IMR-90 (cell line): ENCODE data around the gene PAX5. TPM values are rescaled to one million over a fixed set of nuclear protein-coding genes. Genes with fewer than 3 reads are reported as not detected.

Experiments used
- ATAC-seq: fragments of 200-7000 bp; cut with Tn5 transposase; 2 replicates; pipeline ENCODE4 v1.9.1; 2020; ENCODE audit warnings: low read depth, mild to moderate bottlenecking, moderate library complexity
- BruUV-seq: library from RNA; stranded (reverse); fragments of 400-500 nt; replicated peaks from 2 replicates; lab custom pipeline; 2021; lab: Mats Ljungman, UMichigan
- CTCF ChIA-PET: fragments of 300-600 bp; formaldehyde crosslinking; extraction: SDS; loops from one replicate; lab custom pipeline; 2021; ENCODE audit warnings: antibody characterized with exemption; lab: Yijun Ruan, JAX
- POLR2A ChIA-PET: fragments of 300-600 bp; sonication (Branson Sonifier 250); formaldehyde crosslinking; loops from one replicate; lab custom pipeline; 2022; ENCODE audit warnings: antibody characterized with exemption; ENCODE audit not compliant: unreplicated experiment; lab: Charles Lee
- DNase-seq: peaks from one replicate; pipeline ENCODE4 v3.0.0; 2013
- H2AFZ ChIP-seq: replicated peaks from 2 replicates; pipeline ENCODE3; 2013; ENCODE audit warnings: low read length, mild to moderate bottlenecking; ENCODE audit not compliant: poor library complexity
- H2AK5ac ChIP-seq: 2 replicates; pipeline ENCODE4 v1.6.1; 2013; ENCODE audit warnings: low read depth, low read length, inconsistent platforms
- H2AK9ac ChIP-seq: replicated peaks from 2 replicates; pipeline ENCODE3; 2013; ENCODE audit warnings: mild to moderate bottlenecking, low read depth, low read length, moderate library complexity; ENCODE audit not compliant: poor library complexity
- H2BK120ac ChIP-seq: 2 replicates; pipeline ENCODE4 v1.6.1; 2013; ENCODE audit warnings: low read depth, low read length, inconsistent platforms
- H2BK15ac ChIP-seq: 3 replicates; pipeline ENCODE4 v1.6.1; 2013; ENCODE audit warnings: low read depth, low read length, inconsistent platforms
- H2BK20ac ChIP-seq: 2 replicates; pipeline ENCODE4 v1.6.1; 2013; ENCODE audit warnings: low read depth, mild to moderate bottlenecking, inconsistent platforms, low read length, moderate library complexity
- H2BK5ac ChIP-seq: 2 replicates; pipeline ENCODE4 v1.6.1; 2013; ENCODE audit warnings: mild to moderate bottlenecking, low read depth, low read length, inconsistent platforms; ENCODE audit not compliant: poor library complexity, severe bottlenecking
- H3K14ac ChIP-seq: replicated peaks from 2 replicates; pipeline ENCODE4 v1.6.1; 2013; ENCODE audit warnings: low read depth, low read length, inconsistent platforms
- H3K18ac ChIP-seq: 2 replicates; pipeline ENCODE4 v1.6.1; 2013; ENCODE audit warnings: low read depth, low read length, control low read depth
- H3K23ac ChIP-seq: 2 replicates; pipeline ENCODE4 v1.6.1; 2013; ENCODE audit warnings: low read depth, low read length, inconsistent platforms
- H3K27ac ChIP-seq: 2 replicates; pipeline ENCODE4 v1.5.1; 2013; ENCODE audit warnings: mild to moderate bottlenecking, control low read depth, low read length; ENCODE audit not compliant: insufficient read depth
- H3K27me3 ChIP-seq: 2 replicates; pipeline ENCODE4 v1.6.1; 2013; ENCODE audit warnings: low read length; ENCODE audit not compliant: control insufficient read depth, insufficient read depth
- H3K36me3 ChIP-seq: 2 replicates; pipeline ENCODE4 v1.6.1; 2013; ENCODE audit warnings: low read length, mixed read lengths; ENCODE audit not compliant: control insufficient read depth, insufficient read depth
- H3K4ac ChIP-seq: 2 replicates; pipeline ENCODE4 v1.6.1; 2013; ENCODE audit warnings: low read depth, low read length, inconsistent platforms
- H3K4me1 ChIP-seq: 2 replicates; pipeline ENCODE4 v1.6.1; 2013; ENCODE audit warnings: low read length, mixed read lengths; ENCODE audit not compliant: control insufficient read depth, insufficient read depth
- H3K4me2 ChIP-seq: 2 replicates; pipeline ENCODE4 v1.6.1; 2013; ENCODE audit warnings: low read depth, mild to moderate bottlenecking, control low read depth, low read length, moderate library complexity
- H3K4me3 ChIP-seq: 2 replicates; pipeline ENCODE4 v1.5.1; 2013; ENCODE audit warnings: low read depth, mild to moderate bottlenecking, control low read depth, low read length, moderate library complexity; ENCODE audit not compliant: insufficient read depth
- H3K56ac ChIP-seq: 2 replicates; pipeline ENCODE4 v1.6.1; 2013; ENCODE audit warnings: low read length, inconsistent platforms; ENCODE audit not compliant: insufficient read depth; ENCODE audit errors: extremely low read depth
- H3K79me1 ChIP-seq, 2 experiments: 2 replicates each; pipeline ENCODE4 v1.6.1; 2013; ENCODE audit warnings: low read length in 2 of 2, inconsistent platforms in 1 of 2, low read depth in 1 of 2
- H3K9ac ChIP-seq: 2 replicates; pipeline ENCODE4 v1.6.1; 2013; ENCODE audit warnings: low read depth, low read length, control low read depth
- H3K9me1 ChIP-seq: 2 replicates; pipeline ENCODE4 v1.6.1; 2013; ENCODE audit warnings: low read length, inconsistent platforms; ENCODE audit not compliant: insufficient read depth
- H3K9me3 ChIP-seq: 2 replicates; pipeline ENCODE4 v1.6.1; 2013; ENCODE audit warnings: low read length; ENCODE audit not compliant: control insufficient read depth, insufficient read depth
- H4K20me1 ChIP-seq: 2 replicates; pipeline ENCODE4 v1.6.1; 2013; ENCODE audit warnings: low read length, inconsistent platforms; ENCODE audit not compliant: insufficient read depth
- H4K5ac ChIP-seq: 2 replicates; pipeline ENCODE4 v1.6.1; 2013; ENCODE audit warnings: mild to moderate bottlenecking, low read depth, low read length, control low read depth
- H4K8ac ChIP-seq, 2 experiments: 2 replicates each; pipeline ENCODE4 v1.6.1; 2013; ENCODE audit warnings: low read depth in 2 of 2, low read length in 2 of 2, control low read depth in 1 of 2, inconsistent platforms in 1 of 2
- H4K91ac ChIP-seq: 2 replicates; pipeline ENCODE4 v1.6.1; 2013; ENCODE audit warnings: low read depth, low read length, inconsistent platforms; ENCODE audit not compliant: insufficient read depth
- BHLHE40 ChIP-seq: fragments of 150-350 bp; IDR thresholded peaks from 2 replicates; pipeline ENCODE4 v1.6.1; 2016; ENCODE audit warnings: mild to moderate bottlenecking, low read depth, low read length
- WGBS, 2 experiments: methylation state at CpG; one replicate each; pipeline versions ENCODE4 v1.1.5 to v1.1.7; 2013; ENCODE audit warnings: missing lambda C conversion rate in 2 of 2; ENCODE audit not compliant: insufficient read length in 1 of 2; ENCODE audit errors: extremely low coverage in 2 of 2; 5-methylcytosine and 5-hydroxymethylcytosine counted together
- dilution Hi-C: fragments of 300-500 bp; cut with HindIII; formaldehyde crosslinking; loops from one replicate; pipeline ENCODE4 v1.14.3; 2018; ENCODE audit warnings: low sequenced_read_pairs; ENCODE audit not compliant: unreplicated experiment
- in situ Hi-C: fragments of 300-500 bp; cut with MboI; formaldehyde crosslinking; loops from 3 replicates; pipeline ENCODE4 v1.14.3; 2019; ENCODE audit warnings: low sequenced_read_pairs, inconsistent platforms, mixed read lengths
- intact Hi-C: fragments of 100-400 bp; cut with micrococcal nuclease; formaldehyde crosslinking; loops from 2 replicates; pipeline ENCODE4 v1.10.0; 2022
- polyA plus RNA-seq, 3 experiments: library from polyadenylated mRNA; depleted of rRNA; stranded (reverse); fragments of >200 nt; gene quantifications; 2 replicates each; pipeline ENCODE4 v1.2.3, GENCODE V29; 2012; ENCODE audit warnings: low replicate concordance in 1 of 3
- total RNA-seq: library from RNA; depleted of rRNA; stranded (reverse); fragments of >200 nt; gene quantifications from 2 replicates; pipeline ENCODE4 v1.2.3, GENCODE V29; 2012

The PAX5 gene
- total and polyA plus RNA-seq, 2 of the 4 experiments (the other 2 are of a cell fraction): not detected

GRCh38 chr9:37034305-37034937, 353 bp upstream of the PAX5 start:
- Histone ChIP-seq H3K4me2 (peak overlapping the region; percentile 66), H2BK20ac (no peak overlapping the region), H4K8ac (no peak overlapping the region), H2BK5ac (no peak overlapping the region), H3K23ac (no peak overlapping the region), H2AFZ (peak overlapping the region; percentile 21), H2BK120ac (no peak overlapping the region), H3K4ac (no peak overlapping the region), H2AK5ac (no peak overlapping the region), H3K9me1 (no peaks in the 10 kb centered on the region; the same call in 1 of the 2 replicates), H3K14ac (no peak overlapping the region), H3K27ac (no peak overlapping the region), H3K56ac (no peak overlapping the region), H4K91ac (no peak overlapping the region), H3K27me3 (peaks cover 99% of the 10 kb centered on the region), H3K4me1 (no peaks in the 10 kb centered on the region; the same call in 1 of the 2 replicates), H3K79me1 (no peaks in the 10 kb centered on the region), H3K36me3 (no peaks in the 10 kb centered on the region), H2AK9ac (no peak overlapping the region), H2BK15ac (no peak overlapping the region), H4K20me1 (peaks cover 12% of the 10 kb centered on the region; the same call in 1 of the 2 replicates), H3K4me3 (no peak overlapping the region), H3K9ac (no peak overlapping the region), H4K5ac (no peak overlapping the region), H3K9me3 (peaks cover 8% of the 10 kb centered on the region), H3K18ac (no peak overlapping the region)
- WGBS, 2 experiments: 4% methylated on average over 29 of the region's 56 CpGs; no CpG with 5 or more reads in 1 of the 2 experiments
- dilution Hi-C loops: no loop called here
- no peak for TF ChIP-seq BHLHE40
- ATAC-seq: peak; percentile 26; the same call in 1 of the 2 replicates
- no peak for DNase-seq
- POLR2A ChIA-PET: no interaction called here
- in situ Hi-C loops: no loop called here
- CTCF ChIA-PET: no interaction called here
- no TSS peak for BruUV-seq
- intact Hi-C loops: no loop called here
